Osteocyte (in vitro differentiated cells): ENCODE data around the gene ELANE. TPM values are rescaled to one million over a fixed set of nuclear protein-coding genes. Genes with fewer than 3 reads are reported as not detected.

Experiments
- DNase-seq: peaks from one replicate; pipeline ENCODE4 v3.0.0; 2021; ENCODE audit warnings: mixed read lengths; ENCODE audit not compliant: unreplicated experiment; ENCODE audit errors: extremely low spot score
- H3K27ac Mint-ChIP-seq: one replicate; pipeline ENCODE4 v1.8.0; 2021; ENCODE audit warnings: mild to moderate bottlenecking, mixed read lengths; ENCODE audit not compliant: unreplicated experiment
- H3K27me3 Mint-ChIP-seq: one replicate; pipeline ENCODE4 v1.8.0; 2021; ENCODE audit warnings: mixed read lengths; ENCODE audit not compliant: unreplicated experiment
- H3K36me3 Mint-ChIP-seq: one replicate; pipeline ENCODE4 v1.8.0; 2021; ENCODE audit warnings: mixed read lengths; ENCODE audit not compliant: unreplicated experiment
- H3K4me1 Mint-ChIP-seq: one replicate; pipeline ENCODE4 v1.8.0; 2021; ENCODE audit warnings: mixed read lengths; ENCODE audit not compliant: unreplicated experiment
- H3K4me3 Mint-ChIP-seq: one replicate; pipeline ENCODE4 v1.8.0; 2021; ENCODE audit warnings: mild to moderate bottlenecking, moderate library complexity, mixed read lengths; ENCODE audit not compliant: unreplicated experiment
- H3K9me3 Mint-ChIP-seq: one replicate; pipeline ENCODE4 v1.8.0; 2021; ENCODE audit warnings: mixed read lengths; ENCODE audit not compliant: unreplicated experiment
- total RNA-seq: library from RNA; stranded (reverse); gene quantifications from 2 replicates; pipeline ENCODE4 v1.2.1, GENCODE V29; 2021
- TF ChIP-seq, protein P1 (sequence below): fragments of 200-600 bp; sonication (generic); IDR thresholded peaks from 2 replicates; pipeline ENCODE4 v1.5.0; 2021; ENCODE audit warnings: antibody characterized with exemption, mild to moderate bottlenecking, moderate library complexity

The ELANE gene
- total RNA-seq, 1 donor from 2014 or later: 1.2 TPM

GRCh38 chr19:807627-808422 lies 44.3 kb upstream of the ELANE start:
- Mint-ChIP-seq H3K4me1 (peaks cover 14% of the 10 kb centered on the region), H3K36me3 (peaks cover 28% of the 10 kb centered on the region), H3K9me3 (no peaks in the 10 kb centered on the region), H3K4me3 (no peak overlapping the region), H3K27me3 (no peaks in the 10 kb centered on the region), H3K27ac (peak overlapping the region; percentile 43)
- TF ChIP-seq, protein P1, sequence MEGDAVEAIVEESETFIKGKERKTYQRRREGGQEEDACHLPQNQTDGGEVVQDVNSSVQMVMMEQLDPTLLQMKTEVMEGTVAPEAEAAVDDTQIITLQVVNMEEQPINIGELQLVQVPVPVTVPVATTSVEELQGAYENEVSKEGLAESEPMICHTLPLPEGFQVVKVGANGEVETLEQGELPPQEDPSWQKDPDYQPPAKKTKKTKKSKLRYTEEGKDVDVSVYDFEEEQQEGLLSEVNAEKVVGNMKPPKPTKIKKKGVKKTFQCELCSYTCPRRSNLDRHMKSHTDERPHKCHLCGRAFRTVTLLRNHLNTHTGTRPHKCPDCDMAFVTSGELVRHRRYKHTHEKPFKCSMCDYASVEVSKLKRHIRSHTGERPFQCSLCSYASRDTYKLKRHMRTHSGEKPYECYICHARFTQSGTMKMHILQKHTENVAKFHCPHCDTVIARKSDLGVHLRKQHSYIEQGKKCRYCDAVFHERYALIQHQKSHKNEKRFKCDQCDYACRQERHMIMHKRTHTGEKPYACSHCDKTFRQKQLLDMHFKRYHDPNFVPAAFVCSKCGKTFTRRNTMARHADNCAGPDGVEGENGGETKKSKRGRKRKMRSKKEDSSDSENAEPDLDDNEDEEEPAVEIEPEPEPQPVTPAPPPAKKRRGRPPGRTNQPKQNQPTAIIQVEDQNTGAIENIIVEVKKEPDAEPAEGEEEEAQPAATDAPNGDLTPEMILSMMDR: no peak
- no peak for DNase-seq

GRCh38 chr19:808423-808775 lies 43.7 kb upstream of the ELANE start:
- TF ChIP-seq, protein P1: no peak
- peaks cover 25% of the 10 kb centered on the region for H3K36me3 Mint-ChIP-seq
- peaks cover 8% of the 10 kb centered on the region for H3K4me1 Mint-ChIP-seq
- H3K27me3 Mint-ChIP-seq: no peaks in the 10 kb centered on the region
- no peak for DNase-seq
- H3K27ac Mint-ChIP-seq: no peak overlapping the region
- H3K4me3 Mint-ChIP-seq: no peak overlapping the region
- H3K9me3 Mint-ChIP-seq: no peaks in the 10 kb centered on the region

- Mint-ChIP-seq H3K27ac (no peak overlapping the region), H3K27me3 (no peaks in the 10 kb centered on the region), H3K36me3 (peaks cover 27% of the 10 kb centered on the region), H3K9me3 (no peaks in the 10 kb centered on the region), H3K4me3 (no peak overlapping the region), H3K4me1 (peaks cover 6% of the 10 kb centered on the region)
- DNase-seq: no peak
- TF ChIP-seq, protein P1: no peak
These were observed 41.8 kb upstream of the ELANE start for GRCh38 chr19:810077-810855.

DNA sequence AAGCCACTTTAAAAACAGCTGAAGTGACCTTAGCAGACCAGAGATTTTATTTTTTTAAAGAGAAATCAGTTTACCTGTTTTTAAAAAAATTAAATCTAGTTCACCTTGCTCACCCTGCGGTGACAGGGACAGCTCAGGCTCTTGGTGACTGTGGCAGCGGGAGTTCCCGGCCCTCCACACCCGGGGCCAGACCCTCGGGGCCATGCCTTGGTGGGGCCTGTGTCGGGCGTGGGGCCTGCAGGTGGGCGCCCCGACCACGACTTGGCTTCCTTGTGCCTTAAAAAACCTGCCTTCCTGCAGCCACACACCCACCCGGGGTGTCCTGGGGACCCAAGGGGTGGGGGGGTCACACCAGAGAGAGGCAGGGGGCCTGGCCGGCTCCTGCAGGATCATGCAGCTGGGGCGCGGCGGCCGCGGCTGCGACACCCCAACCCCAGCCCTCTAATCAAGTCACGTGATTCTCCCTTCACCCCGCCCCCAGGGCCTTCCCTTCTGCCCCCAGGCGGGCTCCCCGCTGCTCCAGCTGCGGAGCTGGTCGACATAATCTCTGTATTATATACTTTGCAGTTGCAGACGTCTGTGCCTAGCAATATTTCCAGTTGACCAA lies 41.1 kb upstream of the ELANE start:
- H3K4me3 Mint-ChIP-seq: no peak overlapping the region
- H3K27me3 Mint-ChIP-seq: no peaks in the 10 kb centered on the region
- no peak overlapping the region for H3K27ac Mint-ChIP-seq
- peaks cover 27% of the 10 kb centered on the region for H3K36me3 Mint-ChIP-seq
- H3K9me3 Mint-ChIP-seq: no peaks in the 10 kb centered on the region
- peak; percentile 84 for DNase-seq
- peaks cover 6% of the 10 kb centered on the region for H3K4me1 Mint-ChIP-seq
- TF ChIP-seq, protein P1: no peak
